ENCODE results near the gene RETREG3. TPM values are rescaled to one million over a fixed set of nuclear protein-coding genes. Genes with fewer than 3 reads are reported as not detected.

The RETREG3 gene
- total and polyA plus RNA-seq, 9 of the 15 experiments (the other 6 are each of a cell fraction or from before 2014, with no cell fraction given) = 4.1 to 39.0 (median 16.9) TPM

- TF ChIP-seq ATF4 (CRISPR knock-in tag; IDR thresholded peaks at IDR 0.05) (no peak), HOXB6 (CRISPR knock-in tag; IDR thresholded peaks at IDR 0.05; ENCODE audit: borderline replicate concordance) (no peak), CREBBP (IDR thresholded peaks at IDR 0.05; ENCODE audit: low read depth, low read length) (no peak), PHF8 (IDR thresholded peaks at IDR 0.05; ENCODE audit: borderline replicate concordance, low read length) (no peak; the same call in 1 of the 2 replicates), ARID1B (IDR thresholded peaks at IDR 0.05) (peak; percentile 78), ZNF609 (CRISPR knock-in tag; IDR thresholded peaks at IDR 0.05; ENCODE audit: borderline replicate concordance) (no peak), ZNF449 (CRISPR knock-in tag; IDR thresholded peaks at IDR 0.05) (no peak), SIN3B (IDR thresholded peaks at IDR 0.05; ENCODE audit: low read depth) (0 out of 2 replicates have a peak, but pooled peaks have one; percentile 39), BCOR (IDR thresholded peaks at IDR 0.05) (peak; percentile 35; the same call in 1 of the 2 replicates), MLX (CRISPR knock-in tag; conservative IDR thresholded peaks at IDR 0.05) (no peak), ZNF140 (CRISPR knock-in tag; IDR thresholded peaks at IDR 0.05) (no peak), MCM3 (IDR thresholded peaks at IDR 0.05) (no peak), SMAD4 (CRISPR knock-in tag; conservative IDR thresholded peaks at IDR 0.05) (peak; percentile 95)
- TF ChIP-seq, protein P1, sequence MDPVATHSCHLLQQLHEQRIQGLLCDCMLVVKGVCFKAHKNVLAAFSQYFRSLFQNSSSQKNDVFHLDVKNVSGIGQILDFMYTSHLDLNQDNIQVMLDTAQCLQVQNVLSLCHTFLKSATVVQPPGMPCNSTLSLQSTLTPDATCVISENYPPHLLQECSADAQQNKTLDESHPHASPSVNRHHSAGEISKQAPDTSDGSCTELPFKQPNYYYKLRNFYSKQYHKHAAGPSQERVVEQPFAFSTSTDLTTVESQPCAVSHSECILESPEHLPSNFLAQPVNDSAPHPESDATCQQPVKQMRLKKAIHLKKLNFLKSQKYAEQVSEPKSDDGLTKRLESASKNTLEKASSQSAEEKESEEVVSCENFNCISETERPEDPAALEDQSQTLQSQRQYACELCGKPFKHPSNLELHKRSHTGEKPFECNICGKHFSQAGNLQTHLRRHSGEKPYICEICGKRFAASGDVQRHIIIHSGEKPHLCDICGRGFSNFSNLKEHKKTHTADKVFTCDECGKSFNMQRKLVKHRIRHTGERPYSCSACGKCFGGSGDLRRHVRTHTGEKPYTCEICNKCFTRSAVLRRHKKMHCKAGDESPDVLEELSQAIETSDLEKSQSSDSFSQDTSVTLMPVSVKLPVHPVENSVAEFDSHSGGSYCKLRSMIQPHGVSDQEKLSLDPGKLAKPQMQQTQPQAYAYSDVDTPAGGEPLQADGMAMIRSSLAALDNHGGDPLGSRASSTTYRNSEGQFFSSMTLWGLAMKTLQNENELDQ (CRISPR knock-in tag; IDR thresholded peaks at IDR 0.05; ENCODE audit: borderline replicate concordance) = no peak
- TF ChIP-seq, protein P2, sequence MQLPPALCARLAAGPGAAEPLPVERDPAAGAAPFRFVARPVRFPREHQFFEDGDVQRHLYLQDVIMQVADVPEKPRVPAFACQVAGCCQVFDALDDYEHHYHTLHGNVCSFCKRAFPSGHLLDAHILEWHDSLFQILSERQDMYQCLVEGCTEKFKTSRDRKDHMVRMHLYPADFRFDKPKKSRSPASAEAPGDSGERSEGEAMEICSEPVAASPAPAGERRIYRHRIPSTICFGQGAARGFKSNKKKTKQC (CRISPR knock-in tag; IDR thresholded peaks at IDR 0.05) = no peak
Observed at GRCh38 chr17:42531455-42532354, 77.5 kb downstream of the RETREG3 start (continued).
